ENCODE data around the gene UFSP2. TPM values are rescaled to one million over a fixed set of nuclear protein-coding genes. Genes with fewer than 3 reads are reported as not detected.
A peak's percentile ranks its signal among the peaks of the same experiment; 100 is the strongest.

The UFSP2 gene
- total RNA-seq, 1 donor from 2014 or later, result 27.4 TPM

- Mint-ChIP-seq H3K27me3 (ENCODE audit: unreplicated experiment) (peaks cover 8% of the 10 kb centered on the region), H3K9me3 (ENCODE audit: unreplicated experiment) (no peaks in the 10 kb centered on the region), H3K4me1 (ENCODE audit: unreplicated experiment) (peaks cover 20% of the 10 kb centered on the region), H3K4me3 (ENCODE audit: unreplicated experiment) (no peak overlapping the region), H3K36me3 (ENCODE audit: low read depth, unreplicated experiment) (peaks cover 11% of the 10 kb centered on the region), H3K27ac (ENCODE audit: unreplicated experiment) (no peak overlapping the region)
- DNase-seq (ENCODE audit: low spot score), result no peak
- TF ChIP-seq CTCF (IDR thresholded peaks at IDR 0.05; ENCODE audit: unreplicated experiment), result no peak
Observed at GRCh38 chr4:185421366-185422124, 4.2 kb downstream of the UFSP2 start.

- Mint-ChIP-seq H3K27ac (ENCODE audit: unreplicated experiment) (no peak overlapping the region), H3K27me3 (ENCODE audit: unreplicated experiment) (no peaks in the 10 kb centered on the region), H3K4me3 (ENCODE audit: unreplicated experiment) (no peak overlapping the region), H3K36me3 (ENCODE audit: low read depth, unreplicated experiment) (peaks cover 8% of the 10 kb centered on the region), H3K4me1 (ENCODE audit: unreplicated experiment) (peaks cover 5% of the 10 kb centered on the region), H3K9me3 (ENCODE audit: unreplicated experiment) (no peaks in the 10 kb centered on the region)
- no peak for TF ChIP-seq CTCF (IDR thresholded peaks at IDR 0.05; ENCODE audit: unreplicated experiment)
- DNase-seq (ENCODE audit: low spot score), result no peak
Observed at GRCh38 chr4:185416955-185417354, 8.8 kb downstream of the UFSP2 start.

GRCh38 chr4:185412412-185412811, 13.4 kb downstream of the UFSP2 start:
- peaks cover 17% of the 10 kb centered on the region for H3K36me3 Mint-ChIP-seq (ENCODE audit: low read depth, unreplicated experiment)
- H3K4me3 Mint-ChIP-seq (ENCODE audit: unreplicated experiment), result no peak overlapping the region
- peak overlapping the region; percentile 69 for H3K27ac Mint-ChIP-seq (ENCODE audit: unreplicated experiment)
- H3K9me3 Mint-ChIP-seq (ENCODE audit: unreplicated experiment), result no peaks in the 10 kb centered on the region
- peaks cover 5% of the 10 kb centered on the region for H3K4me1 Mint-ChIP-seq (ENCODE audit: unreplicated experiment)
- TF ChIP-seq CTCF (IDR thresholded peaks at IDR 0.05; ENCODE audit: unreplicated experiment), result no peak
- peaks cover 2% of the 10 kb centered on the region for H3K27me3 Mint-ChIP-seq (ENCODE audit: unreplicated experiment)
- no peak for DNase-seq (ENCODE audit: low spot score)

GRCh38 chr4:185411849-185412248, 13.9 kb downstream of the UFSP2 start:
- Mint-ChIP-seq H3K27me3 (ENCODE audit: unreplicated experiment) (peaks cover 2% of the 10 kb centered on the region), H3K36me3 (ENCODE audit: low read depth, unreplicated experiment) (peaks cover 17% of the 10 kb centered on the region), H3K9me3 (ENCODE audit: unreplicated experiment) (no peaks in the 10 kb centered on the region), H3K27ac (ENCODE audit: unreplicated experiment) (no peak overlapping the region), H3K4me3 (ENCODE audit: unreplicated experiment) (no peak overlapping the region), H3K4me1 (ENCODE audit: unreplicated experiment) (peaks cover 5% of the 10 kb centered on the region)
- DNase-seq (ENCODE audit: low spot score), result no peak
- TF ChIP-seq CTCF (IDR thresholded peaks at IDR 0.05; ENCODE audit: unreplicated experiment), result no peak

- no peak overlapping the region for H3K27ac Mint-ChIP-seq (ENCODE audit: unreplicated experiment)
- no peak overlapping the region for H3K4me3 Mint-ChIP-seq (ENCODE audit: unreplicated experiment)
- H3K9me3 Mint-ChIP-seq (ENCODE audit: unreplicated experiment), result no peaks in the 10 kb centered on the region
- peaks cover 24% of the 10 kb centered on the region for H3K36me3 Mint-ChIP-seq (ENCODE audit: low read depth, unreplicated experiment)
- no peak for TF ChIP-seq CTCF (IDR thresholded peaks at IDR 0.05; ENCODE audit: unreplicated experiment)
- H3K27me3 Mint-ChIP-seq (ENCODE audit: unreplicated experiment), result peaks cover 2% of the 10 kb centered on the region
- peaks cover 5% of the 10 kb centered on the region for H3K4me1 Mint-ChIP-seq (ENCODE audit: unreplicated experiment)
- no peak for DNase-seq (ENCODE audit: low spot score)
Observed at GRCh38 chr4:185408432-185408831, 17.3 kb downstream of the UFSP2 start.

All from endothelial cell (in vitro differentiated cells).